Upper lobe of left lung (tissue), 4 donors: Measurements from ENCODE around the gene TCEA3.

ENCODE experiments used
- CTCF ChIP-seq, 6 experiments: fragments of 450-650 bp in 4 of 6; fragments of 200-600 bp in 2 of 6; sonication (generic) in 2 of 6; IDR thresholded peaks; one replicate each; pipeline ENCODE4 v1.5.1; 2016 to 2019; ENCODE audit warnings: antibody characterized with exemption in 6 of 6
- EP300 ChIP-seq, 4 donors: sonication (generic); formaldehyde crosslinking; IDR thresholded peaks; one replicate each; pipeline ENCODE4 v1.5.1; 2017; ENCODE audit warnings: antibody characterized with exemption in 4 of 4, control low read depth in 2 of 4
- POLR2A ChIP-seq, 4 donors: fragments of 450-650 bp; IDR thresholded peaks; one replicate each; pipeline ENCODE4 v1.5.1; 2016 to 2017; ENCODE audit warnings: antibody characterized with exemption in 4 of 4, mild to moderate bottlenecking in 2 of 4

- TF ChIP-seq CTCF (IDR thresholded peaks at IDR 0.05) (no peak), POLR2A (IDR thresholded peaks at IDR 0.05) (no peak), EP300 (IDR thresholded peaks at IDR 0.05) (no peak)
Measured at GRCh38 chr1:23369335-23370013, 55.1 kb downstream of the TCEA3 start, which contains the start of gene ZNF436.
